SK-N-SH (cell line): Measurements from ENCODE around the gene CNGA3. TPM values are rescaled to one million over a fixed set of nuclear protein-coding genes. Genes with fewer than 3 reads are reported as not detected.
"Not testable (repeated sequence)": the region's sequence is repeated elsewhere in the genome, so short reads cannot be mapped to it uniquely, and the experiment has no call there.

Experiments used
- CTCF ChIA-PET: fragments of 300-600, 350-600 bp; formaldehyde crosslinking; extraction: SDS; loops from one replicate; lab custom pipeline; 2021; lab: Yijun Ruan, JAX
- POLR2A ChIA-PET: fragments of 350-600 bp; sonication (Branson Sonifier 250); formaldehyde crosslinking; extraction: SDS; loops from one replicate; lab custom pipeline; 2020; ENCODE audit warnings: antibody characterized with exemption, inconsistent platforms; lab: Yijun Ruan, JAX
- DNase-seq: peaks from one replicate; pipeline ENCODE4 v3.0.0; 2012
- H2AFZ ChIP-seq: fragments of 200-600 bp; sonication (generic); 2 replicates; pipeline ENCODE4 v1.8.1; 2016; ENCODE audit warnings: antibody characterized with exemption, mild to moderate bottlenecking, low read depth
- H3F3A ChIP-seq: fragments of 200-600 bp; sonication (generic); replicated peaks from 2 replicates; pipeline ENCODE3; 2016; ENCODE audit warnings: antibody characterized with exemption, mild to moderate bottlenecking; ENCODE audit not compliant: insufficient read depth
- H3K27ac ChIP-seq, 2 experiments: fragments of 200-500 bp in 1 of 2; fragments of 200-600 bp in 1 of 2; sonication (Bioruptor generic) in 1 of 2; sonication (generic), shearing (Covaris generic) in 1 of 2; 2 replicates each; pipeline versions ENCODE4 v1.5.1 to v1.6.1; 2014 to 2016; ENCODE audit warnings: low read depth in 2 of 2, inconsistent platforms in 1 of 2, low read length in 1 of 2, mild to moderate bottlenecking in 1 of 2, mixed read lengths in 1 of 2
- H3K27me3 ChIP-seq: fragments of 200-600 bp; sonication (generic), shearing (Covaris generic); 2 replicates; pipeline ENCODE4 v1.6.1; 2016; ENCODE audit warnings: mixed run types; ENCODE audit not compliant: insufficient read depth
- H3K36me3 ChIP-seq, 2 experiments: fragments of 200-500 bp in 1 of 2; fragments of 200-600 bp in 1 of 2; sonication (Bioruptor generic) in 1 of 2; sonication (generic) in 1 of 2; replicated peaks in 1 of 2; 2 replicates each; pipeline versions ENCODE3 to v1.5.1; 2014 to 2016; ENCODE audit warnings: low read length in 1 of 2, mild to moderate bottlenecking in 1 of 2; ENCODE audit not compliant: insufficient read depth in 2 of 2, control insufficient read depth in 1 of 2
- H3K4me1 ChIP-seq, 2 experiments: fragments of 200-500 bp in 1 of 2; fragments of 200-600 bp in 1 of 2; sonication (Bioruptor generic) in 1 of 2; sonication (generic), shearing (Covaris generic) in 1 of 2; 2 replicates each; pipeline versions ENCODE4 v1.5.1 to v1.6.1; 2014 to 2016; ENCODE audit warnings: low read depth in 1 of 2, low read length in 1 of 2, mixed run types in 1 of 2; ENCODE audit not compliant: insufficient read depth in 2 of 2, control insufficient read depth in 1 of 2
- H3K4me2 ChIP-seq: fragments of 200-600 bp; sonication (generic), shearing (Covaris generic); 2 replicates; pipeline ENCODE4 v1.6.1; 2017; ENCODE audit warnings: mixed run types
- H3K4me3 ChIP-seq, 2 experiments: fragments of 200-500 bp in 1 of 2; fragments of 200-600 bp in 1 of 2; sonication (Bioruptor generic) in 1 of 2; sonication (generic), shearing (Covaris generic) in 1 of 2; 2 replicates each; pipeline versions ENCODE4 v1.5.1 to v1.8.1; 2014 to 2016; ENCODE audit warnings: low read depth in 2 of 2, inconsistent platforms in 1 of 2, low read length in 1 of 2, mild to moderate bottlenecking in 1 of 2, mixed read lengths in 1 of 2, moderate library complexity in 1 of 2
- H3K79me2 ChIP-seq: fragments of 200-600 bp; sonication (generic); 2 replicates; pipeline ENCODE4 v1.8.1; 2017; ENCODE audit warnings: mild to moderate bottlenecking; ENCODE audit not compliant: insufficient read depth
- H3K9ac ChIP-seq: fragments of 200-600 bp; sonication (generic); 2 replicates; pipeline ENCODE4 v1.6.1; 2017; ENCODE audit warnings: mixed run types
- H3K9me2 ChIP-seq: fragments of 200-600 bp; sonication (generic); 2 replicates; pipeline ENCODE4 v1.6.1; 2017; ENCODE audit warnings: mixed run types
- H3K9me3 ChIP-seq: fragments of 200-600 bp; sonication (generic); 2 replicates; pipeline ENCODE4 v1.6.1; 2017; ENCODE audit warnings: mixed run types, mild to moderate bottlenecking, moderate library complexity
- H4K20me1 ChIP-seq: fragments of 200-600 bp; sonication (generic); 2 replicates; pipeline ENCODE4 v1.6.1; 2017; ENCODE audit warnings: mild to moderate bottlenecking, mixed run types; ENCODE audit not compliant: insufficient read depth
- CTCF ChIP-seq: fragments of 200-600 bp; sonication (generic); IDR thresholded peaks from 2 replicates; pipeline ENCODE4 v1.6.1; 2017; ENCODE audit warnings: antibody characterized with exemption, mild to moderate bottlenecking, moderate library complexity
- ELF1 ChIP-seq: IDR thresholded peaks from 2 replicates; pipeline ENCODE4 v1.4.0; 2012
- FOXJ3 ChIP-seq: sonication (generic); formaldehyde crosslinking; IDR thresholded peaks from 2 replicates; pipeline ENCODE4 v1.5.1; 2020; ENCODE audit warnings: mild to moderate bottlenecking, missing genetic modification reagents
- MXI1 ChIP-seq: IDR thresholded peaks from 2 replicates; pipeline ENCODE4 v1.6.1; 2012; ENCODE audit warnings: mild to moderate bottlenecking, low read depth, low read length, improper control_type of control experiment
- RFX5 ChIP-seq: IDR thresholded peaks from 2 replicates; pipeline ENCODE4 v1.6.1; 2012; ENCODE audit warnings: mild to moderate bottlenecking, improper control_type of control experiment, low read length
- TEAD4 ChIP-seq: IDR thresholded peaks from 2 replicates; pipeline ENCODE4 v1.4.0; 2012; ENCODE audit warnings: mild to moderate bottlenecking, borderline replicate concordance; ENCODE audit not compliant: insufficient read depth
- USF1 ChIP-seq: IDR thresholded peaks from 2 replicates; pipeline ENCODE4 v1.4.0; 2012; ENCODE audit warnings: low read depth, borderline replicate concordance
- WGBS: methylation state at CpG from one replicate; pipeline ENCODE4 v1.1.6; 2017; ENCODE audit warnings: low lambda C conversion rate; 5-methylcytosine and 5-hydroxymethylcytosine counted together
- polyA plus RNA-seq, 3 experiments: library from polyadenylated mRNA; depleted of rRNA; stranded (reverse); fragments of >200 nt; gene quantifications; 2 replicates each; pipeline ENCODE4 v1.2.3, GENCODE V29; 2012
- TF ChIP-seq, protein P1 (sequence below): IDR thresholded peaks from 2 replicates; pipeline ENCODE4; 2012

The CNGA3 gene
- polyA plus RNA-seq, 1 of the 3 experiments (the other 2 are of a cell fraction), result not detected

DNA sequence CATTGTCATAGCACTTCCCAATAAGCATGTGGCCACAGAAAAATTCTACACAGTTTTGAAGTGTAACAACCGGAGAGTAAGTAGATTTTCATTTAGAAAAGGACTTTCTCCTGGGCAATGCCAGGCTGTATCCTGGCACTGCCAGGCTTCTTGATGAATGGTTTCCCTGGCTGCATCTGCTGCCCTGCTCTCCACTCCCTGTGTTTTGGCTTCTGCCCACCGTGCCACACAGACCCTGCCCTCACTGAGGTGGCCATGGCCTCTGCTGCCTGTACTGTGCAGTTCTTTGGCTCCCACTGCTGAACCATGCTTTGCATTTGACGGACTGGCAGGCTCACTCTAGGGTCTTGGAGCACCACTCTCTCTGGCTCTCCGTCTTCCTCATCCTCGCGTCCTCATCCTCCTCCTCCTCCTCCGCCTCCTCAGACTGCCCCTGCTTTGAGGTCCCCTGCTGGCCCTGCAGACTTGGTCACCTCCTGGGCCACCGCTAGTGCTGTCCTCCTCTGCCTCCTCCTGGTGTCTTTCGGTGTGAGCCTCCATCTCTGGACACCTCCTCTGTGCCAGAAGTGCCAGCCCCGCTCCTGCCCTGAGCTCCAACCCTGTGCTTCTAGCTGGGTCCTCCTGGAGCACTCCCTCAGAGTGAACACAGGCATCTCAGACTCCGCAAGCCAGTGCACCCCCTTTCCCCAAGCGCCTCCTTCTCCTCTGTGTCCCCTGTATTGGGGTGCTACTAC lies 45.9 kb upstream of the CNGA3 start (continued):
- TF ChIP-seq USF1, result no peak
- no peak for TF ChIP-seq ELF1
- TF ChIP-seq MXI1, result no peak
- no peak for TF ChIP-seq CTCF
- TF ChIP-seq RFX5, result no peak
- no peak for TF ChIP-seq TEAD4

GRCh38 chr2:98301469-98301868 lies 44.8 kb upstream of the CNGA3 start:
- TF ChIP-seq CTCF (no peak), RFX5 (no peak), FOXJ3 (CRISPR knock-in tag) (no peak)
- TF ChIP-seq, protein P1, sequence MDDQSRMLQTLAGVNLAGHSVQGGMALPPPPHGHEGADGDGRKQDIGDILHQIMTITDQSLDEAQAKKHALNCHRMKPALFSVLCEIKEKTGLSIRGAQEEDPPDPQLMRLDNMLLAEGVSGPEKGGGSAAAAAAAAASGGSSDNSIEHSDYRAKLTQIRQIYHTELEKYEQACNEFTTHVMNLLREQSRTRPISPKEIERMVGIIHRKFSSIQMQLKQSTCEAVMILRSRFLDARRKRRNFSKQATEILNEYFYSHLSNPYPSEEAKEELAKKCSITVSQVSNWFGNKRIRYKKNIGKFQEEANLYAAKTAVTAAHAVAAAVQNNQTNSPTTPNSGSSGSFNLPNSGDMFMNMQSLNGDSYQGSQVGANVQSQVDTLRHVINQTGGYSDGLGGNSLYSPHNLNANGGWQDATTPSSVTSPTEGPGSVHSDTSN, result no peak
- TF ChIP-seq, all 33 proteins: peak for 0
- no peaks in the 10 kb centered on the region; a peak in 1 of 4 replicates for H3K4me1 ChIP-seq
- no peaks in the 10 kb centered on the region for H3K79me2 ChIP-seq
- POLR2A ChIA-PET, result no interaction called here
- H3K4me2 ChIP-seq, result no peak overlapping the region
- H4K20me1 ChIP-seq, result no peaks in the 10 kb centered on the region
- no peak overlapping the region for H3K27ac ChIP-seq
- H3K36me3 ChIP-seq, result no peaks in the 10 kb centered on the region
- CTCF ChIA-PET, result no interaction called here
- H3K9me3 ChIP-seq, result no peaks in the 10 kb centered on the region
- H3F3A ChIP-seq, result no peaks in the 10 kb centered on the region
- no peaks in the 10 kb centered on the region for H3K9me2 ChIP-seq
- H2AFZ ChIP-seq, result no peak overlapping the region
- 48% methylated on average over 5 of the region's 5 CpGs for WGBS
- no peak overlapping the region for H3K9ac ChIP-seq
- no peak for DNase-seq
- H3K27me3 ChIP-seq, result no peaks in the 10 kb centered on the region
- no peak overlapping the region for H3K4me3 ChIP-seq

DNA sequence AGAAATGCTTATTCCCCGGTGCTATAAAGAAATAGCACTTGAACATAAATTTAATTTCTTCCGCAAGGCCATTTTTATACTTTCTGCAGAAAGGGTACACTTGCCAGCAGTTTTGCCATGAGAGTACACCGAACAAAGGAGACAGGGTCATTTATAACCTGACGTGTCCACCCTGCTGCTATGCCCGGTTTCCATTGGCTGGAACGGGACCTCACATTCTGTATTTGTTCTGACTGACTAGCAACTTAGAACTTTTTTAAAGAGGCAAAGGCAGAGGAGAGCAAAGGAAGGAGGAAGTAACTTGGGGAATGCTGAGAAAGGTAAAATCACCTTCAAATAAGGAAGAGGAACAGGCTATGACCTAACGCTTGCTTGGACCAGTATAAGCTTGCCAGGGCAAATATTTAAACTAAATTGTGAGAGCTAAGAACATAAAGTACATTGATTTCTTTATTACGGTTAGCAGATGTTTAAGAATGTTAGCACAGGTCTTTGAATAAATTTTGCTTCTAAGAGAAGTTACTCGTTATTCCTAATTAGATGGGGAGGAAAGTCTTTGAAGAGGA lies 39.0 kb upstream of the CNGA3 start:
- H4K20me1 ChIP-seq, CTCF ChIA-PET, H3K9me3 ChIP-seq, H3K4me3 ChIP-seq, POLR2A ChIA-PET, H3K27ac ChIP-seq, H3K79me2 ChIP-seq, H2AFZ ChIP-seq, H3K27me3 ChIP-seq, DNase-seq, H3K4me1 ChIP-seq, H3F3A ChIP-seq, H3K4me2 ChIP-seq, H3K36me3 ChIP-seq, H3K9ac ChIP-seq, H3K9me2 ChIP-seq: not testable (repeated sequence)
- 66% methylated on average over 9 of the region's 9 CpGs for WGBS
